Astrocyte (in vitro differentiated cells and primary cell): ENCODE measurements around the gene EDN3.

Source experiments
- CTCF ChIP-seq: IDR thresholded peaks from 2 replicates; pipeline ENCODE4 v1.5.1; 2011; ENCODE audit warnings: low read depth, mild to moderate bottlenecking, inconsistent platforms, low read length, moderate library complexity; ENCODE audit not compliant: insufficient read depth
- EZH2 ChIP-seq: IDR thresholded peaks from 2 replicates; pipeline ENCODE4 v1.6.1; 2012; ENCODE audit warnings: mild to moderate bottlenecking, low read length, inconsistent platforms; ENCODE audit not compliant: insufficient read depth

GRCh38 chr20:59322585-59323454 is 22.4 kb downstream of the EDN3 start:
- TF ChIP-seq CTCF = no peak
- no peak for TF ChIP-seq EZH2
